Activated naive CD4-positive, alpha-beta T cell treated with anti-CD3 and anti-CD28 coated beads, Interleukin-2, amount 10 ng/mL, durations not matched to agents 7 days and 5 days (primary cell): ENCODE data around the gene NFKBIL1.
"Not testable (repeated sequence)": the region's sequence is repeated elsewhere in the genome, so short reads cannot be mapped to it uniquely, and the experiment has no call there.

Experiments used
- CTCF ChIA-PET: fragments of 350-600 bp; sonication (Branson Sonifier 250); formaldehyde crosslinking; loops from one replicate; lab custom pipeline; 2021; ENCODE audit warnings: antibody characterized with exemption; lab: Charles Lee
- DNase-seq: peaks from one replicate; pipeline ENCODE4 v3.0.0-alpha.2; 2020
- H3K27ac Mint-ChIP-seq: one replicate; pipeline ENCODE4 v1.8.0; 2021; ENCODE audit warnings: mild to moderate bottlenecking, moderate library complexity, mixed read lengths
- H3K27me3 Mint-ChIP-seq: one replicate; pipeline ENCODE4 v1.8.0; 2021; ENCODE audit warnings: mild to moderate bottlenecking, mixed read lengths
- H3K36me3 Mint-ChIP-seq: one replicate; pipeline ENCODE4 v1.8.0; 2021; ENCODE audit warnings: mixed read lengths
- H3K4me1 Mint-ChIP-seq: one replicate; pipeline ENCODE4 v1.8.0; 2021; ENCODE audit warnings: mixed read lengths
- H3K4me3 Mint-ChIP-seq: one replicate; pipeline ENCODE4 v1.8.0; 2021; ENCODE audit warnings: mild to moderate bottlenecking, moderate library complexity, mixed read lengths
- H3K9me3 Mint-ChIP-seq: one replicate; pipeline ENCODE4 v1.8.0; 2021; ENCODE audit warnings: mixed read lengths

Gene NFKBIL1

GRCh38 chr6:31586599-31587281 lies 39.3 kb downstream of the NFKBIL1 start:
- CTCF ChIA-PET, result interaction anchor here (0.5 to 33.1 kb wide), 4 partner anchors 7 to 34 kb away, joined by 4 to 1087 read pairs (median 780); partner anchors contain the start of genes ATP6V1G2, LST1, LTA and LTB
- Mint-ChIP-seq H3K36me3 (peaks cover 22% of the 10 kb centered on the region), H3K4me3 (peak overlapping the region; percentile 71), H3K27ac (peak overlapping the region; percentile 97), H3K4me1 (peaks cover 82% of the 10 kb centered on the region), H3K9me3 (no peaks in the 10 kb centered on the region), H3K27me3 (no peaks in the 10 kb centered on the region)
- DNase-seq, result peak; percentile 54

GRCh38 chr6:31587791-31588777 lies 40.7 kb downstream of the NFKBIL1 start:
- CTCF ChIA-PET, result interaction anchor here (22.2 to 33.1 kb wide), 3 partner anchors 6 to 35 kb away, joined by 780 to 1087 read pairs (median 780); partner anchors contain the start of genes ATP6V1G2, LST1, LTA and LTB
- Mint-ChIP-seq H3K36me3 (peaks cover 10% of the 10 kb centered on the region), H3K9me3 (no peaks in the 10 kb centered on the region), H3K27me3 (no peaks in the 10 kb centered on the region), H3K27ac (peak overlapping the region; percentile 91), H3K4me3 (peak overlapping the region; percentile 70), H3K4me1 (peaks cover 87% of the 10 kb centered on the region)
- no peak for DNase-seq

- Mint-ChIP-seq H3K4me1 (peaks cover 89% of the 10 kb centered on the region), H3K27me3 (no peaks in the 10 kb centered on the region), H3K36me3 (peaks cover 10% of the 10 kb centered on the region), H3K9me3 (no peaks in the 10 kb centered on the region), H3K27ac (no peak overlapping the region), H3K4me3 (peak overlapping the region; percentile 10)
- DNase-seq, result no peak
- CTCF ChIA-PET, result interaction anchor here (22.2 to 33.1 kb wide), 3 partner anchors 5 to 36 kb away, joined by 780 to 1087 read pairs (median 780); partner anchors contain the start of genes ATP6V1G2, LST1, LTA and LTB
Measured at GRCh38 chr6:31588871-31589650, 41.7 kb downstream of the NFKBIL1 start.

GRCh38 chr6:31590691-31591090 lies 43.3 kb downstream of the NFKBIL1 start:
- H3K4me3 Mint-ChIP-seq, H3K36me3 Mint-ChIP-seq, DNase-seq, H3K9me3 Mint-ChIP-seq, H3K27me3 Mint-ChIP-seq: not testable (repeated sequence)
- peaks cover 83% of the 10 kb centered on the region for H3K4me1 Mint-ChIP-seq
- H3K27ac Mint-ChIP-seq, result peak overlapping the region; percentile 70
- CTCF ChIA-PET, result interaction anchor here (22.2 to 33.1 kb wide), 3 partner anchors 3 to 38 kb away, joined by 780 to 1087 read pairs (median 780); partner anchors contain the start of genes ATP6V1G2, LST1, LTA and LTB

- H3K9me3 Mint-ChIP-seq, result no peaks in the 10 kb centered on the region
- H3K27me3 Mint-ChIP-seq, result no peaks in the 10 kb centered on the region
- CTCF ChIA-PET, result interaction anchor here (0.9 to 33.1 kb wide), 4 partner anchors 15 to 51 kb away, joined by 3 to 1087 read pairs (median 392); partner anchors contain the start of genes ATP6V1G2, DDX39B, LST1 and LTA
- no peak for DNase-seq
- H3K4me3 Mint-ChIP-seq, result peak overlapping the region; percentile 53
- H3K36me3 Mint-ChIP-seq, result peaks cover 5% of the 10 kb centered on the region
- H3K4me1 Mint-ChIP-seq, result peaks cover 81% of the 10 kb centered on the region
- peak overlapping the region; percentile 88 for H3K27ac Mint-ChIP-seq
Measured at GRCh38 chr6:31592396-31592771, 45.0 kb downstream of the NFKBIL1 start.

GRCh38 chr6:31597006-31597405 lies 49.6 kb downstream of the NFKBIL1 start:
- H3K4me1 Mint-ChIP-seq, result peaks cover 65% of the 10 kb centered on the region
- DNase-seq, result peak; percentile 63

GRCh38 chr6:31607317-31607716 lies 59.9 kb downstream of the NFKBIL1 start:
- Mint-ChIP-seq H3K9me3 (no peaks in the 10 kb centered on the region), H3K27me3 (peaks cover 20% of the 10 kb centered on the region), H3K27ac (no peak overlapping the region), H3K36me3 (no peaks in the 10 kb centered on the region), H3K4me1 (peaks cover 5% of the 10 kb centered on the region), H3K4me3 (no peak overlapping the region)
- CTCF ChIA-PET, result interaction anchor here (0.6 to 2.8 kb wide), 4 partner anchors 9 to 227 kb away, joined by 3 to 11 read pairs (median 6); no protein-coding TSS in a partner anchor
- DNase-seq, result no peak

More at GRCh38 chr6:31597006-31597405, 49.6 kb downstream of the NFKBIL1 start:
- Mint-ChIP-seq H3K36me3 (no peaks in the 10 kb centered on the region), H3K9me3 (no peaks in the 10 kb centered on the region), H3K4me3 (no peak overlapping the region), H3K27ac (peak overlapping the region; percentile 12), H3K27me3 (no peaks in the 10 kb centered on the region)
- CTCF ChIA-PET, result interaction anchor here (0.9 to 33.1 kb wide), 11 partner anchors 10 to 234 kb away, joined by 3 to 1087 read pairs (median 8); partner anchors contain the start of genes AIF1, ATP6V1G2, DDX39B and LST1
